Thoracic aorta (tissue), 2 donors: ENCODE data around the gene SPINT3. TPM values are rescaled to one million over a fixed set of nuclear protein-coding genes. Genes with fewer than 3 reads are reported as not detected.

Experiments
- ATAC-seq: fragments of 150-250 bp; one replicate; pipeline ENCODE4 v1.8.0; 2017; ENCODE audit warnings: low read depth; ENCODE audit not compliant: insufficient number of reproducible peaks, low FRiP score
- DNase-seq: peaks from one replicate; pipeline ENCODE4 v3.0.0-alpha.2; 2020; ENCODE audit warnings: low spot score
- H3K27ac ChIP-seq, 2 donors: fragments of 200-600 bp; sonication (generic); 1 replicate in 1 of 2; 2 replicates in 1 of 2; pipeline ENCODE4 v1.5.1; 2016; ENCODE audit warnings: mild to moderate bottlenecking in 2 of 2, moderate library complexity in 2 of 2
- H3K27me3 ChIP-seq: fragments of 200-600 bp; sonication (generic); replicated peaks from 2 replicates; pipeline ENCODE4 v1.6.0; 2016; ENCODE audit warnings: mild to moderate bottlenecking; ENCODE audit not compliant: insufficient read depth
- H3K36me3 ChIP-seq: fragments of 200-600 bp; sonication (generic); one replicate; pipeline ENCODE4 v1.5.1; 2016
- H3K4me1 ChIP-seq, 2 donors: fragments of 200-600 bp; sonication (generic); 1 replicate in 1 of 2; 2 replicates in 1 of 2; pipeline versions ENCODE4 v1.5.1 to v1.6.0; 2016; ENCODE audit warnings: low read depth in 2 of 2, mild to moderate bottlenecking in 1 of 2; ENCODE audit not compliant: control insufficient read depth in 1 of 2
- H3K4me3 ChIP-seq: fragments of 200-600 bp; sonication (generic); 2 replicates; pipeline ENCODE4 v1.5.1; 2016; ENCODE audit warnings: mild to moderate bottlenecking
- H3K9me3 ChIP-seq: fragments of 200-600 bp; sonication (generic); 2 replicates; pipeline ENCODE4 v1.5.1; 2016
- CTCF ChIP-seq: fragments of 200-600 bp; sonication (generic); IDR thresholded peaks from one replicate; pipeline ENCODE4 v1.5.1; 2019; ENCODE audit warnings: antibody characterized with exemption
- total RNA-seq, 2 donors: library from RNA; depleted of rRNA; stranded (reverse); fragments of >200 nt; gene quantifications; one replicate each; pipeline versions ENCODE4 v1.1.0 to v1.2.3, GENCODE V29; 2016

SPINT3 gene
- total RNA-seq, 2 donors from 2014 or later = not detected

GRCh38 chr20:45548410-45548809 lies 33.0 kb upstream of the SPINT3 start:
- no peaks in the 10 kb centered on the region for H3K4me1 ChIP-seq
- no peak for TF ChIP-seq CTCF
- DNase-seq (no peak), ATAC-seq (no peak)
- no peak overlapping the region for H3K4me3 ChIP-seq
- peaks cover 4% of the 10 kb centered on the region for H3K9me3 ChIP-seq
- no peak overlapping the region for H3K27ac ChIP-seq
- H3K36me3 ChIP-seq = no peaks in the 10 kb centered on the region
- H3K27me3 ChIP-seq = no peaks in the 10 kb centered on the region

DNA sequence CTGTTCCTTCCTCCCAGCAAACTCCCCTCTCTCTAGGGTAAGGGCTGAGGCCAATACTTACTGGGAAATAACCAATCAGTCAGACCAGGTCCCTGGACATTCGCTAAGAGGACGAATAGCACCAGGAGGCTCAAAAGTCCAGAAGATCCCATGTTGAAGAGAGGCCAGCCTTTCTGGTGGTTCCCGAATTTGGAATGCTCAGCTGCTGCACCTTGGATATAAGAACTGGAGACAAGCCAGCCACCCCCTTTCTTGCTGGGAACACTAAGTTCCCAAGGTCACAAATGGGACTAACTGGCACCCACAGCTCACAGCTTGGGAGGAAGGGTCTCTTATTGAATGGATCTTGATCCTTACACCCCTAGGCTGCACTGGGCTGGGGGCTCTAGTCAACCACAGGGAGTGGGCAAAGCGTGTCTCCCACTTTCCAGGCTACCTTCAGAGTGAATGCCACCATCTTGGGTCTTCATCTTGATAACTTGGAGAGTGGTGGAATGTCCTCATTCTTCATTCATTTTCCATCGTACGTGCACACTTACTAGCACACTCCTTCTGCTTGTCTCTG lies 31.9 kb upstream of the SPINT3 start, which contains the start of gene EPPIN:
Gene EPPIN, minus strand, starts transcription at position 196 of the 565 bp plus-strand sequence. Its CDS starts 44 bp downstream, at position 152.
- no peaks in the 10 kb centered on the region for H3K4me1 ChIP-seq
- no peaks in the 10 kb centered on the region for H3K27me3 ChIP-seq
- DNase-seq = no peak

DNA sequence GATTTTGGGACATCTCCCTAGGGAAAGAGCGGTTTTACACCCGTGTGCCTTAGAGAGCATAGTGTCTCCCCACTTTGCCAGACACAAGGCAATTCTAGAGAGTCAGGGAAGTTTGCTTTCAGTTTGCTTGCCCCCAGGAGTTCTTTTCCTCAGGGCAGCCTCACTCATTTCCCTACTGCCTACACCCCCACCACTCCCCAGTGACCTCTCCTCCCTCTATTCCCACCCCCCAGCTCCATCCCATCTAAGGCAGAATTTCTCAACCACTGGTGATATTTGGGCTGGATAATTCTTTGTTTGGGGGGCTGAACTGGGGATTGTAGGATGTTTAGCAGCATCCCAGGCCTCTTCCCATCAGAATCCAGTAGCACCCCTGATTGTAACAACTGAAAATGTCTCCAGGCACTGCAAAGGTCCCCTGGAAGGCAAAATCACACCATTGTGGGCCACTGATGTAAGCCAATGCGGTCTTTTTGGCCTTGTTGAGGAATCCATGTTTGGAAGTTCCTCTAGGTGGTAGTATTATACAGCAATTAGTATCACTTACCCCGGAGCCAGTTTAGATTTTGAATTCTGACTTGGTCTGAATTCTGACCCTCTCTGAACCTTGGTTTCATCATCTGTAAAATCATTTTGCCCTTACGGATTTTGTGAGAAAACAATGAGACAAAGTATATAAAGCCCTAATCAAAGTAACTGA lies 30.5 kb upstream of the SPINT3 start:
- peaks cover 1% of the 10 kb centered on the region for H3K9me3 ChIP-seq
- H3K4me1 ChIP-seq = no peaks in the 10 kb centered on the region
- H3K27me3 ChIP-seq = no peaks in the 10 kb centered on the region
- no peak overlapping the region for H3K4me3 ChIP-seq
- TF ChIP-seq CTCF = no peak
- DNase-seq = no peak
- H3K36me3 ChIP-seq = no peaks in the 10 kb centered on the region
- H3K27ac ChIP-seq = no peak overlapping the region
- no peak for ATAC-seq

More for the DNA sequence above, 31.9 kb upstream of the SPINT3 start, which contains the start of gene EPPIN:
- ATAC-seq = no peak
- H3K9me3 ChIP-seq = peaks cover 4% of the 10 kb centered on the region
- H3K4me3 ChIP-seq = no peak within 1 kb of the TSS
- TF ChIP-seq CTCF = no peak
- H3K36me3 ChIP-seq = no peaks in the 10 kb centered on the region
- H3K27ac ChIP-seq = no peak within 1 kb of the TSS

DNA sequence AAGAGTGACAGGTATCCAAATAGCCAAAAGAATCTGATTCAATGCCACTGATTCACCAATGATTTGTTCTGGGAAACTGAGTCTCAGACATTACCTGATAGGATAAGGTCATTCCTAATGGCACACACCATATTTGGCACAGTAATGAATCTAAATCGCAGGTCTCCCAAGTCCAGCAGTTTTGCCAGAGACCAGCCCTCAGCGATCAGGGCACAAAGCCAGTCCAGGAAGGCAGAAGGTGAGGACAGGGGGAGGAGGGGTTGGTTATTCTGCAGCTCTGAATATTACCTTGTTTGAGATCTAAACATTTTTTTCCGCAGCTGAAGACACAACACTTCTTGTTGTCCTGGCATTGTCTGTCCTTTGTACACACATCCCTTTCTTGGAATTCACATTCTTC lies 29.9 kb upstream of the SPINT3 start:
- H3K4me3 ChIP-seq = no peak overlapping the region
- no peaks in the 10 kb centered on the region for H3K36me3 ChIP-seq
- H3K27me3 ChIP-seq = no peaks in the 10 kb centered on the region
- no peaks in the 10 kb centered on the region for H3K9me3 ChIP-seq
- no peak for DNase-seq
- no peak overlapping the region for H3K27ac ChIP-seq
- no peak for TF ChIP-seq CTCF
- no peaks in the 10 kb centered on the region for H3K4me1 ChIP-seq
- no peak for ATAC-seq

DNA sequence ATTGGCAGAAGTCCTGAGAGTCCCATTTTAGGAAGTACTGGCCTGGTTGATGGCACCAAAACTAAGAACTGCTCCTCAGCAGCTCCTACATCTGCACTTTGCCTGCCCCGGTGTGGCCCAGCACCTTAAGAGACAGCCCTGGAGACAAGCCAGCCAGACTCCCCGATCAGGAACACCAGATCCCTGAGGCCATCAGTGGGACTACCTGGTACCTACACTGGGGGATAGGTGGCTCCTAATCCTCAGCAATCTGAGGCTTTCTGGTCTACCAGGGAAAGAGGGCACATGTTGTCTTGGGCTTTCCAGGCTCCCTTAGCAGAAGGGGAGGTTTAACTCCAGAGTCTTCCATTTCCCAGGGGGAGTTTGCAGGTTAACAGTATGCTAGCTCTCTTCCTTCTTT lies 24.0 kb upstream of the SPINT3 start, which contains the start of gene WFDC6:
Gene WFDC6, minus strand, starts transcription at position 101 of the 400 bp plus-strand sequence. Its CDS starts 75 bp downstream, at position 26.
- Histone ChIP-seq H3K27me3 (no peaks in the 10 kb centered on the region), H3K4me1 (no peaks in the 10 kb centered on the region), H3K36me3 (no peaks in the 10 kb centered on the region), H3K27ac (no peak within 1 kb of the TSS), H3K4me3 (no peak within 1 kb of the TSS), H3K9me3 (no peaks in the 10 kb centered on the region)
- ATAC-seq (no peak), DNase-seq (no peak)
- no peak for TF ChIP-seq CTCF
